NCI-H1436 treated with DMSO at 0.1 percent for 48 hours (cell line): Measurements from ENCODE around the gene CCDC136.

ENCODE experiments used
- DNase-seq: peaks from one replicate; lab custom pipeline; 2025; lab: John Stamatoyannopoulos, UW

Gene CCDC136

DNA sequence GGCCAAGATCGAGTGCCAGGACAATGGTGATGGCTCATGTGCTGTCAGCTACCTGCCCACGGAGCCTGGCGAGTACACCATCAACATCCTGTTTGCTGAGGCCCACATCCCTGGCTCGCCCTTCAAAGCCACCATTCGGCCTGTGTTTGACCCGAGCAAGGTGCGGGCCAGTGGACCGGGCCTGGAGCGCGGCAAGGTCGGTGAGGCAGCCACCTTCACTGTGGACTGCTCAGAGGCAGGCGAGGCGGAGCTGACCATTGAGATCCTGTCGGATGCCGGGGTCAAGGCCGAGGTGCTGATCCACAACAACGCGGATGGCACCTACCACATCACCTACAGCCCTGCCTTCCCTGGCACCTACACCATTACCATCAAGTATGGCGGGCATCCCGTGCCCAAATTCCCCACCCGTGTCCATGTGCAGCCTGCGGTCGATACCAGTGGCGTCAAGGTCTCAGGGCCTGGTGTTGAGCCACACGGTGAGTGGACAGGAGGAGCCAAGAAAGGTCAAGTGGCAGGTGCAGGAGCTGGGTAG is 53.1 kb downstream of the CCDC136 start:
- no peak for DNase-seq

DNA sequence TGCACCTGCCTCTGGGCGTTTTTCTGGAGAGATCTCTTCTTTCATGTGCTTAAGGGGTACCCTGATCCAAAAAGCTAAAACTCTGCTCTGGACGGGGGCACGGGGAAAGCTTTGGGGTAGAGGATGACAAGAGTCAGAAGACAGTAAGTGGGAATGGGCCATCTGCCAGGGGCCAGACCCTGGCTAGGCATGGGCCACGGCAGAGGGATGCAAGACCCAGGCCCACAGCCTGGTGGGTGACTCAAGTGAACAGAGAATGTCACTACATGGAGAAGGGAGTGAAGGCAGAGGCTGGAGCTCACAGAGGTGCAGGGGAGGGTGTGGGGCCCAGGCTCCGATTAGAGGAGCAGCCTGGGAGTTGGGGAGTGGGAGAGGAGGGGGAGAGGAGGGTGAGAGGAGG is 53.7 kb downstream of the CCDC136 start:
- DNase-seq, result no peak

DNA sequence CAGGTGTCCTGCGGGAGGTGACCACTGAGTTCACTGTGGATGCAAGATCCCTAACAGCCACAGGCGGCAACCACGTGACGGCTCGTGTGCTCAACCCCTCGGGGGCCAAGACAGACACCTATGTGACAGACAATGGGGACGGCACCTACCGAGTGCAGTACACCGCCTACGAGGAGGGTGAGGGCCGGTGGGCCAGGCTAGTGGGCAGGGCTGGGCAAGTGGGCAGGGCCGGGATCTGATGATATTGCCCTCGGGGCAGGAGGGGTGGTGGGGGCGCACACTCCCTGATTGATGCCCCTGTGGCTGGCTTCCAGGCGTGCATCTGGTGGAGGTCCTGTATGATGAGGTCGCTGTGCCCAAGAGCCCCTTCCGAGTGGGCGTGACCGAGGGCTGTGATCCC is 54.2 kb downstream of the CCDC136 start:
- DNase-seq, result no peak

DNA sequence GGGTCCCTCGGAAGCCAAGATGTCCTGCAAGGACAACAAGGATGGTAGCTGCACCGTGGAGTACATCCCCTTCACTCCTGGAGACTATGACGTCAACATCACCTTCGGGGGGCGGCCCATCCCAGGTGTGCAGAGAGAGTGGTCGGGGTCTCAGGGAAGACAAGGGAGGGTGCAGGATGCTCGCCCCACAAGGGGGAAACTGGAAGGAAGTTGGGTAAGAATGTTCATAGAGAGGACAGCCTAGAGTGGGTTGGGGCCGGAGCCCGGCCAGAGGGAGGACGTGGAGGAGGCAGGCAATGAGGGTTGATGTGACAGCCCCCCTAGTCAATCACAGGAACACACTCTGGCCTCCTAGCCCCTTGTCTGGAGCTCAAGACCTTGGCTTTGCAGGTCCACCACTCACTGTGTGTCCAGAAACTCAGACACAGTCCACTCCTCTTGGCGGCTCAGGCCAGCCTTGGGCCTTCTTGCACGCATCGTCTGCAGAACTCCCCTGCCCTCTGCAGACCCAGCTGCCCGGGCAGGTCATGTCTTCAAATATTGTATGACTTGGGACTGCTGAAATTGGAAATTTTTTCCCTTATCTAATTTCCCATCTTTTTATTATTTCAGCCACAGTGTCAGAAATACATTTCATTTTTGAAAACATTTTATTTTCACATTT is 55.1 kb downstream of the CCDC136 start:
- no peak for DNase-seq

DNA sequence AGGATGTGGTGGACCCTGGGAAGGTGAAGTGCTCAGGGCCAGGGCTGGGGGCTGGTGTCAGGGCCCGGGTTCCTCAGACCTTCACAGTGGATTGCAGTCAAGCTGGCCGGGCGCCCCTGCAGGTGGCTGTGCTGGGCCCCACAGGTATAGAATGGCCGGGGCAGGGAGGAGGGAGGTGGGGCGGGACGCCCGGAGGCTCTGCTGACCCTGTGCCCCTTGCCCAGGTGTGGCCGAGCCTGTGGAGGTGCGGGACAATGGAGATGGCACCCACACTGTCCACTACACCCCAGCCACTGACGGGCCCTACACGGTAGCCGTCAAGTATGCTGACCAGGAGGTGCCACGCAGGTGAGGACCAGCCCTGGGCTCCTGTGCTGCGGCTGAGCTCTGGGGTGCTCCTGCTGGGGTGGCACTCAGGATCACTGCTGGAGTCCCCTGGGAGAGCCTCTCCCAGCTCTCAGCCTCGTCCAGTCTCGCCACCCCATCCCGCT is 56.0 kb downstream of the CCDC136 start:
- DNase-seq, result no peak

DNA sequence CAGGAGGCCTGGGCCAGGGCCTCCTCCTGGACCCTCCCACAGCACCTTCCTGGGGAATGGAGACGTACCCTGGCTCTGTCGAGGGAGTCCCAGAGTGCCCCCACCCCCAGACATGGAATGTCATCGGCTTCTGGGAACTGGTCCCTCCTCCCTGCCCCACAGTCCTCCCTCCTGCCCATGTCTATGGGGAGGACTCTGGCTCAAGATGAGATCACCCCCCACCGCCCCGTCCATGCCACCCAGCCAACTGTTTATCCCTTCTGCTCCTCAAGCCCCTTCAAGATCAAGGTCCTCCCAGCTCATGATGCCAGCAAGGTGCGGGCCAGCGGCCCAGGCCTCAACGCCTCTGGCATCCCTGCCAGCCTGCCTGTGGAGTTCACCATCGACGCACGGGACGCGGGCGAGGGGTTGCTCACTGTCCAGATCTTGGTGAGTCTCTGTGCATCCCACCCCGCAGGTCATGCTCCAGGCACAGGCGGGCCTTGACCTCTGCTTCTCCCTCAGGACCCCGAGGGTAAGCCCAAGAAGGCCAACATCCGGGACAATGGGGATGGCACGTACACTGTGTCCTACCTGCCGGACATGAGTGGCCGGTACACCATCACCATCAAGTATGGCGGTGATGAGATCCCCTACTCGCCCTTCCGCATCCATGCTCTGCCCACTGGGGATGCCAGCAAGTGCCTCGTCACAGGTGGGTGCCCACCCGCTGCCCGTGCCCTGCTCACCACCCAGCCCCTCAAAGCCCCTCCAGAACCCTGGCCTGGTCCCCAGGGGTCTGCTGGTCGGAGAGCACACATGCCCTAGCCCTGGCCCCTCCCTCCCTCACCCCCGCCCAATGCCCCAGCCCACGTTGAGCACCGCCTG is 56.8 kb downstream of the CCDC136 start:
- DNase-seq, result no peak

DNA sequence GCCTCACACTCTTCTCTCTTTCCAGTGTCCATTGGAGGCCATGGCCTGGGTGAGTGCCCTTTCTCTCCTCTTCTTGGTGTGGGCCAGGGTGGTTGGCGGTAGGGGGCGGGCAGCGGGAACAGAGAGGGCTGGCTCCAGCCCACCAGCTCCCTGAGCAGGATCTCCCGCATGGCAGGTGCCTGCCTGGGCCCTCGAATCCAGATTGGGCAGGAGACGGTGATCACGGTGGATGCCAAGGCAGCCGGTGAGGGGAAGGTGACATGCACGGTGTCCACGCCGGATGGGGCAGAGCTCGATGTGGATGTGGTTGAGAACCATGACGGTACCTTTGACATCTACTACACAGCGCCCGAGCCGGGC is 57.4 kb downstream of the CCDC136 start:
- no peak for DNase-seq

DNA sequence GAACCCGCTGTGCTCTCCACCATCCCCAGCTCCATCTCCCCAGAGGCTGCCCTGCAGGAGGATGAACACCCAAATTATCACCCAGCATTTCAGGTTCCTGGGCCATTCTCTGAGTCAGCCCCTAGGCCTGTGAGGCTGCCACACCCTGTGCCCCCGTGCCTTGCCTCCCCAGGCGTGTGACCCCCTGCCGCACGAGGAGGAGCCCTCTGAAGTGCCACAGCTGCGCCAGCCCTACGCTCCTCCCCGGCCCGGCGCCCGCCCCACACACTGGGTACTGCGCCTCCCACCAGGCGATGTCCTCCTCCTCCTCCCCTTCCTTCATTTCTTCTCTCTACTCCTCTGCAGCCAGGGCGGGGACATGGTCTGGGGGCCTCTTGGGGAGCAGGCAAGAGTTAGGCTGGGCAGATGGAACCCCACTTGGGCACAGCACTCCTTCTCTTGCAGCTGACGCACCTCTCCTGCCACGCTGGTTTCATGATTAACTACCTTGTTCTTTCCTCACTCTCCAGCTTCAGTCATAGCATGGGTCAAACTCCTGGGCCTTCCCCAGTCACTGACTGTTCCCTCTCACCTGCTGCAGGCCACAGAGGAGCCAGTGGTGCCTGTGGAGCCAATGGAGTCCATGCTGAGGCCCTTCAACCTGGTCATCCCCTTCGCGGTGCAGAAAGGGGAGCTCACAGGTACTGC is 58.2 kb downstream of the CCDC136 start:
- DNase-seq, result no peak

DNA sequence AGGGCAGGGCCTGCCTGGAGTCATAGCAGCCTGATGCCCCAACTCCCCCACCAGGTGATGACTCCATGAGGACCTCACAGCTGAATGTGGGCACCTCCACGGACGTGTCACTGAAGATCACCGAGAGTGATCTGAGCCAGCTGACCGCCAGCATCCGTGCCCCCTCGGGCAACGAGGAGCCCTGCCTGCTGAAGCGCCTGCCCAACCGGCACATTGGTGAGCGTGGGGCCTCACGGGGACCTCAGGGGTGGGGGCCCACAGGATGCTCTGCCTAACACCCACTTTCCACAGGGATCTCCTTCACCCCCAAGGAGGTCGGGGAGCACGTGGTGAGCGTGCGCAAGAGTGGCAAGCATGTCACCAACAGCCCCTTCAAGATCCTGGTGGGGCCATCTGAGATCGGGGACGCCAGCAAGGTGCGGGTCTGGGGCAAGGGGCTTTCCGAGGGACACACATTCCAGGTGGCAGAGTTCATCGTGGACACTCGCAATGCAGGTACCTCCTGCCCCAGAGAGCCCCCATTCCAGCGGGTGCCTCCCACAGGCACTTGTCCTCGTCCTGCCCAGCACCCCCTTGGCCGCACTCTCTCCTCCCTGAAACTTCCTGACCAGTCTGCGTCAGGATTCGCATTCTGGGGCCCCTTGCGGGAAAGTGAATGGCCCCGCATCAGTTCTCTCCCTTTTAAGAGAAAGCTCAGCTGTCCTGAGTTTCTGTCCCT is 60.9 kb downstream of the CCDC136 start:
- DNase-seq, result no peak

DNA sequence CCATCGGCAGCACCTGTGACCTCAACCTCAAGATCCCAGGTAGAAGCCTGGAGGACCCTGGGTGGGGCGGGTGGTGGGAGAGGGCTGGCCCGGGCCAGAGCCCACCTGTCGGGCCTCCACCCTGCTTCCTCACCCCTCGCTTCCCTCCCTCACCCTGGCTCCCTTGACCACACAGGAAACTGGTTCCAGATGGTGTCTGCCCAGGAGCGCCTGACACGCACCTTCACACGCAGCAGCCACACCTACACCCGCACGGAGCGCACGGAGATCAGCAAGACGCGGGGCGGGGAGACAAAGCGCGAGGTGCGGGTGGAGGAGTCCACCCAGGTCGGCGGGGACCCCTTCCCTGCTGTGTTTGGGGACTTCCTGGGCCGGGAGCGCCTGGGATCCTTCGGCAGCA is 62.0 kb downstream of the CCDC136 start:
- DNase-seq, result no peak

DNA sequence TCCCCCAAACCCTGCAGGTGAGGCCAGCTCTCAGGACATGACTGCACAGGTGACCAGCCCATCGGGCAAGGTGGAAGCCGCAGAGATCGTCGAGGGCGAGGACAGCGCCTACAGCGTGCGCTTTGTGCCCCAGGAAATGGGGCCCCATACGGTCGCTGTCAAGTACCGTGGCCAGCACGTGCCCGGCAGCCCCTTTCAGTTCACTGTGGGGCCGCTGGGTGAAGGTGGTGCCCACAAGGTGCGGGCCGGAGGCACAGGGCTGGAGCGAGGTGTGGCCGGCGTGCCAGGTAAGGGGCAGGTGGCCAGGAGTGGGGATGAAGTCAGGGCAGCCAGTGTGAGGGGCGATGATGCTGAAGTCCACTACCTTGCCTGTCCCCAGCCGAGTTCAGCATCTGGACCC is 62.6 kb downstream of the CCDC136 start:
- no peak for DNase-seq

DNA sequence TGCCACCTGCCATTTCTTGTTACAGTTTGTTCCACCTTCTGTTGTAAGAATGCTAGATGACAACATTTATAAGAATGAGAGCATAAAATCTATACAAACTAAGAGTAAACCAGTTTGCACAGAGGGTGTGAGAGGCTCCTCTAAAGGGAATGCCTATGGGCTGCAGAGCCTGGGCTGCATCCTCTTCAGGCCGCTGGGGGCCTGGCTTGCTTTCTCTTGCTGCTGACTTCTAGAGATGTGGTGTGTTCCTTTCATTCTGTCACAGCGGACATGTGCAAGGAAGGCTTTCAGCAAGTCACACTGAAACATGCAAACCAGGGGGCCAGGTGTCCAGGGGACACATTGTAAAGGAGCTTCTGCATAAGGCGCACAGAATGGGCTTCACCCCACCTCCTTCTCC is 63.8 kb downstream of the CCDC136 start:
- DNase-seq, result no peak

DNA sequence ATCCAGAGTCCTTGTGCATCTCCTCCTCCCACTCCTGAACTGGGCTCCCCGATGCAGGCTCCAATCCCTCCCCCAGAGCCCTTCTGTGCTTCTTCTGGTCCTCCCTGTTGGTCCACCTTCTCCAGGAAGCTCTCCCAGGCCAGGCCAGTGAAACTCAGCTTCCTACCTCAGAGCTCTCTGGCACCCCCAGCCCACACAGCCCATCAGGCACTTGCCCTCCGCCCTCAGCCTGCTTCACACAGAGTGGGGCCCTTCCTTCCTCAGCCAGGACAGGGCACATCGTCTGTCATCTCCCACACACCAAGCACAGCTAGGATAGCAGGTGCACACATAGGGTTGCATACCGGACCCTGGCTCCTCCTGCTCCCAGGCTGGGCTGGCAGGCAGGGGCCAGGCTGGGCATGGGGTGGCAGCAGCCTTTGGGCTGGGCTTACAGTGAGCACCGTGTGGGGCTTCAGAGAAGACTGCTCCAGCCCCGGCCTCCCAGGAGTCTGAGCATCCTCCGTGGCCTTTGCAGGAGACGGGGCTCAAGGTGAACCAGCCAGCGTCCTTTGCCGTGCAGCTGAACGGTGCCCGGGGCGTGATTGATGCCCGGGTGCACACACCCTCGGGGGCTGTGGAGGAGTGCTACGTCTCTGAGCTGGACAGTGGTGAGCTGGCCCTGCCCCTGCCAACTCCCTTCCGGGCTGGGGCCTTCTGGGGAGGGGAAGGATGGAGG is 64.4 kb downstream of the CCDC136 start:
- no peak for DNase-seq

DNA sequence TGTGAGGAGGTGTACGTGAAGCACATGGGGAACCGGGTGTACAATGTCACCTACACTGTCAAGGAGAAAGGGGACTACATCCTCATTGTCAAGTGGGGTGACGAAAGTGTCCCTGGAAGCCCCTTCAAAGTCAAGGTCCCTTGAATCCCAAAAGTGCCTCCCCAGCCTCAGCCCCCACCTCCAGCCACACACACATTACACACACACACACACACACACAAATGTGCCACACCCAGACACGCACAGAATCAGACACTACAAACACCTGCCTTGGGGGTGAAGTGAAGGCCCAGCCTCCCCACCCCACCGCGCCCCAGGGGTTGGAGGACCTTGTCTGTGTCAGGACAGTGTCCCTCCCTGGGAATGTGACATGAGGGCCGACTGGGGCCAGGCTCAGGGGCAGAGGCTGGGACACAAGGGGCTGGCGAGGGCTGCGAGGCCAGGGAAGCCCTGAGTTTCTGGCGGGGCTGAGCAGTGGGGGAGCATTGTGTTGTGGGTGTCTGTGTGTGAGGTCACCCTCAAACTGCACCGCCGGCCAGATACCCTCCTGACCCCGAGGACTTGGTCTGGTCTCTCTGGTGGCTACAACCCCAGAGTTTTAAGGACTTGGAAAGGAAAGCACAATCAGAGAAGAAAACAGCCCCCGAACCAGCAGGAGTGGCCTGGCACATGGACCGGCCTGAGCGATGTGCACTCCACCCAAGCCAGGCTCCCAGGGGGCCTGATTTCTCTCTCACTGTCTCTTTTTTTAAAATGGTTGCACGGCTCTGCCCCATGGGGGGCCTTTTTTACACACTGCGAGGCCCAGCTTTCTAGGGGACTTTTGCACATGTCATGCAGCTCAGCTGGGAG is 66.8 kb downstream of the CCDC136 start:
- no peak for DNase-seq

DNA sequence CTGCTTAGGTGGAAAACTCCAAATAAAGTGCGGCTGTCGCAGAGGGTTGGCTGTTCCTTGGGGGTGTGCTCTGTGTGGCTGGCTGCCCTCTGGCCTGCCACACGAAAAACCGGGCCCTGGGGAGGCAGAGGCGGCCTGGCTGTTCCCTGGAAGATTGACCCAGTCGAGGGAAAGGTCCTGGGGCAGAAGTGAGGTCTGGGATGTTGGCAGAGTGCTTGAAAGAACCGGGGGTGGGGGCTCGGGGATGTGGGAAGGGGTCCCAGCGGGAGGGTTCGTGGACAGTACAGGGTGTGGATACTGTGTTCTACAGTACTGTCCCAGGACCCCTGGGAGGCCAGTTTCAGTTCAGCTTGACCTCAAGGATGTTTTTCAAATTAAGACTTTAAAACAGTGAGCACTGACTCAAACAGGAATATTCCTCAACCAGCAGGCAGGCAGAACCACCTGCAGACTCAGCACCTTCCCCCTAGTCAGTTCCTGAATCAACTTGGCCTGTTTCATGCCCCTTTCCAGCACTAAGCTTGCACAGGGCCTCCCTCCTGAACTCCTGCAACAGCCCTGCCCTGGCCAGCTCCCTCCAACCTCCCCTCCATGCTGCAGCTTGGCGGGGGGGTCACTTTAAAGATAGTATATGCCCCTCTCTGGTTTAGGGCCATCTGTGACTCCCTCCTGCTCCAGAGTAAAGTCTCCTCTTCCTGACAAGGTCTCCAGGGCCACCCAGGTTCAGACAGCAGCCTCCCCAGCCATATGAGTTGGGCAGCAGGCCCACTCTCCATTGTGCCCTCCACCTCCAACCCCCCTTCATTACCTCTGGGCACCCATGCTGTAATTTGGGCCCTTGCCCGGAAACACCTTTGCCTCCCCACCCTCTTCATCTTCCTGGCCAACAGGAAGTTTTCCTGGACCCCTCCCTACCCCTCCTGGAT is 67.7 kb downstream of the CCDC136 start:
- no peak for DNase-seq

DNA sequence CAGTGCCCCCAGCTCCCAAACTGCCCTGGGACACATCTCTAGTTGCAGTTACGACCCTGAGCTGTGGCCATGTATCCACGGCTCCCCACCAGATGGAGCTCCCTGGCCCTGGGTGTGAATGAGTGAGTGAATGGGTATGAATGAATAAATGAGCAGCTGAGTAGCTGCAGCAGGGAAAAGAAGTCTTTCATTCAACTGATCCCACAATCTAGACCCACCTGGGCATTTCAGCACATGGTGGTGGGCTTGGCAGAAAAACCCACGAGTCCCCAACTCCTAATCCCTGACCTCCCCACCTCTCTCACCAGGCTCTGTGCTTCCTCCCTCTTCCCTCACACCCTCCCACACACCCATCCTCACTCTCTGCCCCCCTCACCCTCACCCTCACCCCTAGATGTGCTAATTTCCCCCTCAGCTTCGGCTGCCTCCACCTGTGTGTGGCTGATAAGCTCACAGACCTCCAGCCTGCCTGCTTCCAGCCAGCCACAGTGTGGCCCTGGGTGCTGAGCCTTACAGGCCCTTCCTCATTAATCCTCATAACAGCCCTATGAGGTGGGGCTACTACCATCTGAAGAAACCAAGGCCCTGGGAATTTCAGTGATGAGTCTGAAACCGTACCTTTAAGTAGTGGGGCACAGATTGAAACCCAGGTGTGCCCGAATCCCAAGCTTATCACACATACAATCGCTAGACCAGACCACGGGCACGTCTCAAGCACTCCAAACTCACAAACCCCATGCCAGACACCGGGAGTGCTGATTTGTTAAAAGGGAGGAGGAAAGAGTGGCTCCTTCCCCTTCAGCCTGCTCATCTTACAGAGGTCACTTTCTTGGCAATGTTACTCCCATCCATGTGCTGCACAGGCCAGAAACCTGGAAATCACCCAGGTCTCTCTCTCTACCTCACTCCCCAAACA is 68.6 kb downstream of the CCDC136 start:
- no peak for DNase-seq

DNA sequence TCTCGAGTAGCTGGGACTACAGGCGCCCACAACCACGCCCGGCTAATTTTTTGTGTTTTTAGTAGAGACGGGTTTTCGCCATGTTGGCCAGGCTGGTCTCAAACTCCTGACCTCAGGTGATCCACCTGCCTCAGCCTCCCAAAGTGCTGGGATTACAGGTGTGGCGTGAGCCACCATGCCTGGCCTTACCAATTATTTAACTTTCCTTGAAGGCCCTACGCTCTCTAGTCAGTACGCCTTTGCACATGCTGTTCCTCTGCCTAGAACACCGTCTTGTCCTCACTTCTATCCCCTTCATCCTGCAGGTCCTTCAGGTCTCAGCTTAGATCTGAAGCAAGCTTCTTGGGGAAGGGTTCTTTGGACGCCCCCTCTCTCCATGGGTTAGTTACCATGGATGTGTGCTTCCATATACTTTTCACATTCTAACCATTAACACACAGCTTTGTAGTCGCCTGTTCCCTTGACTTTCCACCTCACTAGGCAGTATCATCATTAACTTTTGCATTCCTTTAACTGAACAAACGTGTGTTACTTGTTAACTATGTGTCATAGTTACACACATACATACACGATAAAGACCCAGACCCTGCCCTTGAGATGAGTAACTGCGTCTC is 70.3 kb downstream of the CCDC136 start:
- DNase-seq, result no peak
